Cortex of kidney (tissue), 1 donor: Measurements from ENCODE around the gene PFN1.

Experiments used
- DNase-seq: peaks from one replicate; lab custom pipeline; 2025; lab: John Stamatoyannopoulos, UW

Gene PFN1

GRCh38 chr17:4967539-4968485 is 19.5 kb upstream of the PFN1 start, which contains the start of gene SPAG7:
TSS of gene SPAG7 (minus strand) at chr17:4967817. CDS start at chr17:4967804, 13 bp downstream.
- no peak for DNase-seq

GRCh38 chr17:4966844-4967538 is 18.7 kb upstream of the PFN1 start:
- DNase-seq = peak; percentile 55

- DNase-seq = no peak
Measured at GRCh38 chr17:4965311-4965986, 17.1 kb upstream of the PFN1 start.

DNA sequence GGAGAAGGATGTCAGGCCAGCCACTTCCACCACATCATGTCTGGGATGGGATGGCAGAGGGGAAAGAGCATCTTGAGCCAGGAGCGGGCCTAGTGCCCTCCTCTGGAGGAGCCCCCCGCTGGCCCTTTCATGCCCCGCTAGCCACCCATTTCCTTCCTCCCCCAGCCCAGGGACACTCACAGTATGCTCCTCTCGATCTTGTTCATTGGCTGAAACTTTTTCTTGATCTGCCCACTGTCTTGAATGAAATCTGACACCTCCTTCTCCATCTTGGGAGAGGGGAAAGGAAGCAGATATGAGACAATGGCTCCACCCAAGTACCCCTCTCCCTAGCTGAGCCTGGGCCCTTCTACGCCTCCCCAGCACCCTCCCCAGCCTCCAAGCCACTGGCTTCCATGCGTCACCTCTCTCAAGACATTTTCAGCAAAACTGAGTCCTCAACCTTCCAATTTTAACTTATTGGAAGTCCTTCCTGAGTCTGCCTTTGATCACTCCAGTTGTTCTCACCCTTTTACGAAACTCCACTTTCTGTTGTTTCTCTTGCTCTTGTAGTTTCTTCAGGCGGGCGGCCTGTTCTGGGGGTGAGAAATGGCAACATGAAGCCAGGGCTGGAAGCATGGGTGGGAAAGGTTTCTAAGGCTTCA is 12.1 kb upstream of the PFN1 start:
- DNase-seq = no peak

GRCh38 chr17:4959261-4959965 is 11.1 kb upstream of the PFN1 start:
- DNase-seq = no peak

DNA sequence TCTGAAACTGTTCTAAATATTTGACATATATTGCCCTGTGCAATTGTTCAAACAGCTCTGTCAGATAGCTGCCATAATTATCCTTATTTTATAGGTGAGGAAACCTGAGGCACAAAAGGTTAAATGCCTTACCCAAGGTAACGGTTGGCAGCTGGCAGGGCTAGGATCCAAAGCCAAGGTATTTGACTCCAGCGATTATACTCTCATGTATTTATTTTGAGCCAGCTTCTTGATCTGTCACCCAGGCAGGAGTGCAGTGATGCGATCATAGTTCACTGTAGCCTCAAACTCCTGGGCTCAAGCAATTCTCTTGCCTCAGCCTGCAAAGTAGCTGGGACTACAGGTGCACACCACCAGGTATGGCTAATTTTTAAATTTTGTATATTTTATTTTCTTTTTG is 9.8 kb upstream of the PFN1 start:
- DNase-seq = no peak

- no peak for DNase-seq
Measured at GRCh38 chr17:4956493-4957061, 8.2 kb upstream of the PFN1 start.

- DNase-seq = no peak
Measured at GRCh38 chr17:4955091-4955490, 6.8 kb upstream of the PFN1 start.

DNA sequence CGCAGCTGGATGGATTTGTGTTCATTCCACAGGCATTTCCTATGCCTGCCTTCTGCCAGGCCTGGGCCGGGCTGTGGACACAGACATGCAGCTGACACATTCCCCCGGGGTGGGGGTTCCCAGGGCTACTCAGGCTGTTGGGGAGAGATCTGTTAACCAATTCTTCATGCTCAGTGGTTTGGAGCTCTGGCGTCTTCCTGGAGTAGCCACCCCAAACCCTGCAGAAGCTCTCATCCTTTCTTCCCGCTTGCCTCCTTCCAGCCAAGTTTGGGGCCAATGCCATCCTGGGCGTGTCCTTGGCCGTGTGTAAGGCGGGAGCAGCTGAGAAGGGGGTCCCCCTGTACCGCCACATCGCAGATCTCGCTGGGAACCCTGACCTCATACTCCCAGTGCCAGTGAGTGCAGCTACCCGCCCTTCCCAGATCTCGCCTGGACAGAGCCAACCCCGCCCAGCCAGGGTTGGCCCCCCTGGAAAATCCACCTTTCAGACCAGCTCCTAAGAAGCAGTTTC is 5.2 kb upstream of the PFN1 start:
- no peak for DNase-seq

- no peak for DNase-seq
Measured at GRCh38 chr17:4951486-4951885, 3.2 kb upstream of the PFN1 start.

GRCh38 chr17:4950746-4951204 is 2.4 kb upstream of the PFN1 start, which contains the start of gene ENO3:
TSS of gene ENO3 (plus strand) at chr17:4951119. CDS start at chr17:4951830, 711 bp downstream.
- DNase-seq = no peak

- no peak for DNase-seq
Measured at GRCh38 chr17:4950075-4950745, 1.9 kb upstream of the PFN1 start.

- no peak for DNase-seq
Measured at GRCh38 chr17:4949321-4950074, 1.2 kb upstream of the PFN1 start.

DNA sequence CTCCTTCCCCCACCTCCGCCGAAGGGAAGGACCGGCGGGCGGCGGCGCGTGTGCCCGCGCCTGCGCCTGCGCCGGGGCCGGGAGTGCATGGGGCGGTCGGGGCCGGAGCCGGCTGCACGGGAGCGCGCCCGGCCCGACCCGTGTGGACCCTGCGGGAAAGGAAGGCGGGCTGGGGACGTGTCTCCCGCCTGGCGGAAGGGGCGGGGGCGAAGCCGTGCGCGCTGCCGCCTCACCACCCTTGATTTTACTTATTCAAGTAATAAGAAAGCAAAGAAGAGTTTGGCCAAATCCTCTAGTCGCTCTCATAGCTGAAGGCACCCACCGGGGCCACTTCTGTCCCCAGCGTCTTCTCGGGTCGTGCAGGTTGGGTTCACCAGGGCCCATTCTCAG is 596 bp upstream of the PFN1 start:
- no peak for DNase-seq

DNA sequence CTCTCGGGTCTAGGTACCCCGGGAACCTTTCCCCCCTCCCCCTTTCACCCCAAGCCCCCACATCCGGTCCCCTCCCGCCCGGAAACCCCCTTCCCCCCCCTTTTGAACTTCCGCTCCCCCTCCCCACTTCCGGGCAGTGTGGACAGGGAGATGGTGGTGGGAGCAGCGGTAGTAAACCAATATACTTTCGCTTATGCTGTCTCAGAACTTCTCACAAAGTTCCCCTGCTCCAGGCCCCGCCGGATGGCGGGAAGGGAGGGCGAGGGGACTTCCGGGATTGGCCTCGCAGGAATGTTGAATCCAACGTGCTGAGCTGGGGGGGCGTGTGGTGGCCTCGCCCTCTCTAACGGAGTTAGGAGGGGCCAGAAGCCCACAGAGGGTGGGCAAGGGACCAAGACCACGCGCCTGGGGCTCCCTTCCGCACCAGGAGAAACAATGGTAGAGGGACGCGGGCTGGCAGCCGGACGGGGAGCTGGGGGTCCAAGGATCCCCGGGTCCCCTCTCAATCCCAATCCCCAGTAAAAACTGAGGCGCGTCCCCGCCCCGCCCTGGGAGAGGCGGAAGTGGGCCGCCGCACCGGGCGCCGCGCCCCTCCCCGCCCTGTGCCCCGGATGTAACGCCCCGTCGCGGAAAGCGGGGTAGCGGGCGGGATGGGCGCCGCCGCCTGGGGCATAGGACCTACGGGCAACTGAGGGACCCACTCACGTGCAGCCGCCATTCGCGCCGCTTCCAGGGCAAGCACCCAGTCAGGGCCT is 742 bp downstream of the PFN1 start:
- DNase-seq = no peak

DNA sequence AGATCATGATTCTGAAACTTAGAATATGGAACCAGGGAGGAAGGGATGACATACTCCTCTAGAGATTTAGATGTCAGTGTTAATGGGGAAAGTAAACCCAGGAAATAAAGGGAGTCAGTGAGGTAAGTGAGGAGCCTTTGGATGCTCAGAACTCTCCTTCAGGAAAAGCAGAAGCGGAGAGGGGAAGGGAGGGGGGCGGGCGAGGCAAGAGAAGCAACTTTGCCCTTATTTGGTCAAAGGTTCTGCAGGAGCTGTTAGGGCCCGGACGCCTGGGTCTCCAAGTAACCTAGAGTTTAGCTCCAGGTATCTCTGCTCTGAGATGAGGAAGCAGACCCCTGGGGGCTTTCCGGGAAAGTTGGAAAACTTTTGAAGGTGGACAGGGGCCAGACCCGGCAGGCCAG is 1.3 kb downstream of the PFN1 start:
- DNase-seq = no peak

GRCh38 chr17:4946312-4946976 is 1.9 kb downstream of the PFN1 start:
- DNase-seq = no peak

DNA sequence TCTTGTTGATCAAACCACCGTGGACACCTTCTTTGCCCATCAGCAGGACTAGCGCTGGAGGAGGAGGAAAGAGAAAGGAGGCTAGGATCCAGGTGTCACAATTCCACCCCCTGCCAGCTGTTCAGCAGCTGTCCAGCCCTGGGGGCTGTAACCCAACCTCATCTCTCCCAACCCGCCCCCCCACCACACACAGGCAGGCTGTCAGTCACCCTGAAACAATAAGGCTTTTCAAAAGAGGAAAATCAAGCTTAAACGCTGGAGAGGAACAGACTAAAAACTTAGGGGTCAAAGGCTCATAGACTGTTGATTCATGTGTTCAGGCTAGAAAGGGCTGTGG is 2.4 kb downstream of the PFN1 start:
- DNase-seq = no peak
